HG02763 (cell line): ENCODE data around the gene ARHGAP10.

Experiments used
- ATAC-seq: cut with Tn5 transposase; IDR thresholded peaks from one replicate; pipeline ENCODE4 v1.9.1; 2021; ENCODE audit warnings: mild to moderate bottlenecking, moderate library complexity; ENCODE audit not compliant: unreplicated experiment

ARHGAP10 gene

GRCh38 chr4:147824316-147824715 is 92.4 kb downstream of the ARHGAP10 start:
- no peak for ATAC-seq

- ATAC-seq, result no peak
Observed at GRCh38 chr4:147824884-147825283, 93.0 kb downstream of the ARHGAP10 start.

DNA sequence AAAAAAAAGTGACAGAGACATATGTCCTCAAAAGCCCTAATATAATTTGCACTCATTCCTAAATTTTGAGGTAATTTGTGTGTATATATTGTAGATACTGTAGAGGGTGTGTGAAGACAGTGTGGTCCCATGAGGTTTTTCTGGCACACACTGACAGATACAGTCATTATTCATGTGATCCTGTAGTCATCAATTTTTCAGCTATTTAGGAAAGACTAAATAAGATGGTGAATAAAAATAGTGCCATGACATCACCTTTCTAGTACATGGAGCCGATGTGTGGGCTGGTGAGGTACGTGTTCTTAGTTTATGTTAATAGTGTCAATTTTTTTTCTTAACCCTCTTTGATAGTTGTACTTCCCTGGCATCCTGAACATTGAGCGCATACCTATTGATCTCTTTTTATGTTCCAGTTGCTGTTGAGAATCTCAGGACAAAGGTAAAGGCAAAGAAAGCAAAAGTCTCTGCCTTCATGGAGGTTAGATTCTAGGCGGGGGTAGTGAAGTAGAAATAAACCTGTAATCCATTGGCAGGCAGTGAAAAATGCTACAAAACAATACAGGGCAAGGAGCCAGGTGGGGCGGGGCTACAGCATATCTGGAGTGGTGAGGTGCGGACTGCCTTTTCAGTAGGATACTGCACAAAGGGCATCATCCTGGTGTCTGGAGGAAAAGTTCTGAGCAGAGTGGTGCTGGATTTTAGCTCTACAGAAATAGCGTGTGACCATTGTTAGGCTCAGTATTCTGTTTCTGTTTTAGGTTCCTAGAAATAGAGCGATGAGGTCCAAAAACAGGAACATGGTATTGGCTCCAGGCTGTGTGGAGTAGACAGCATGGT is 93.8 kb downstream of the ARHGAP10 start:
- no peak for ATAC-seq

DNA sequence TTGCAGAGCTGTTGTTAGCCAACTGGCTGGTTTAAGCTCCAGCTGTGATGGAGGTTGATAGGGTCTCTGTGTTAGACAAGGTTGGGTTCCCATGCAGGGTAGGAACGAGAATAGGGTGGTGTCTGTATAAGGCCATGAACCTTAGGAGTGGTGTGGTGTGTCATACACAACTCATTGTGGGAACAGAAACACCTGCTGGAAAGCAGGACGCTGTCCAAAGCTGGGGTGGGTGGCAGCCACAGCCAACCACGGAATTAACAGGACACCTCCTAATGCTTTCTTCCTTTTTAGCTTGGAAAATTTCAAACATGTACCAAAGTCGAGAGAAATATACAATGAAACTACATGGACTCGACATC is 94.4 kb downstream of the ARHGAP10 start:
- no peak for ATAC-seq

- no peak for ATAC-seq
Observed at GRCh38 chr4:147828331-147828905, 96.5 kb downstream of the ARHGAP10 start.

GRCh38 chr4:147829401-147830101 is 97.7 kb downstream of the ARHGAP10 start:
- ATAC-seq, result no peak

GRCh38 chr4:147830102-147830463 is 98.2 kb downstream of the ARHGAP10 start:
- ATAC-seq, result no peak

DNA sequence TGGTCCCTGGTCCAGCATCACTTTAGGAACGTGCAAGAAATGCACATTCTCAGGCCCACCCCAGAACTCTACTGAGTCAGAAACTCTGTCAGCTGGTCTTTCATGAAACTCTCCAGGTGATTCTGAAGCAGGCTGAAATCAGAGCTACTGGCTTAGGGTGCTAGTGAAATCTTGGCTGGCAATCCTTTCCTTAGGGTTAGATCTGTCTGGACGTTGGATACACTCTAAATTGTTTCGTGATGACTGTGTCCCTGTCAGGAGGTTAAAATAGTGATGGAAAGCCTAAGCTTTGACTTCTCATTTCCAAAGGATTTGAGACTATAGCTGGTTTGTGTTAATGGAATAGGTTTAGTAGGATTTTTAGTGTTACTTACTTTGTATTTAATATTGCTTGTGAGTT is 99.1 kb downstream of the ARHGAP10 start:
- no peak for ATAC-seq

DNA sequence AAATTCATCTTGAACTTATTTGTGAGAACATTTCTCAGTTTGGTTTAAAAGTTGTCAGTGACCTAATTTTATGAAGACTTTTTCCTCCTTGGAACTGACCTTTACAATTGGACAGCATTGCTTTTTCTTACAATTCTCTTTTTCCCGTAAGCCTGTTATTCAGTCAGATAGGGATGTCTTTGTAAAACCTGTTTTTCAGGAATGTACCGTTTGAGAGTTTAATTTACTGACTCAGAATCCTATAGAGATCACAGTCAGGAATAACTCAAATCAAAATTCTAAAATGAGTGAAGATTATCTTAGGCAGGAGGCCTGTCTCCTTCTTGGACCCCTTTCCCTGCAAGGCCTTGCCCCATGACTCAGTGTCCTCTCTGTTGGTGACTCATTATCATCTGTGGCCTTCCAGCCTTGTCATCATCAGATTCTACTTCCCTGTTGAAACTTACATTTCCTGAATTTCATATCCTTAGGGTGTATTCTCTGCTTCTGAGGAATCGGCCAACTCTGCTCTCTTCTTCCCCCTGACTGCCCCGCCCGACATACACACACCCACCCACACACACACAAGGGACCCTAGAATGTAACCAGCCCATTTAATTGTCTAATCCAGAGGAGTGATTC is 99.8 kb downstream of the ARHGAP10 start:
- ATAC-seq, result no peak

- ATAC-seq, result no peak
Observed at GRCh38 chr4:147833254-147833653, 101.4 kb downstream of the ARHGAP10 start.

DNA sequence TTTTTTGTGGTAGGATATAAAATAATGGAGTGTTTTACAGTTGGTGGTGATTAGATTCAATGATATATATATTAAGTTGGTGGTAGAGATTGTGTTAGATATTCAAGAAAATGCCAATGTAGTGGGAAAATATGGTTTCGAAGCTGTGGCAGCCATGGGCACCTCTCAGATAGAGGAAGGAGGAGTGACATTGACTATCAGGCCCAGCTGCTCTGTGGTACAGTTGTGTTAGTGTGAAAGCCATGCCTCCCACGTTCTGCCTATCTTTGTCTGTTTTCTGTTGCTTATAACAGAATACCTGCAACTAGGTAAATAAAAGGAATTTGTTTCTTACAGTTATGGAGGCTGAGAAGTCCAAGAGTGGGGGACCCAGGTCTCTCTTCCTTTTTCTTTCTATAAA is 101.9 kb downstream of the ARHGAP10 start:
- no peak for ATAC-seq

DNA sequence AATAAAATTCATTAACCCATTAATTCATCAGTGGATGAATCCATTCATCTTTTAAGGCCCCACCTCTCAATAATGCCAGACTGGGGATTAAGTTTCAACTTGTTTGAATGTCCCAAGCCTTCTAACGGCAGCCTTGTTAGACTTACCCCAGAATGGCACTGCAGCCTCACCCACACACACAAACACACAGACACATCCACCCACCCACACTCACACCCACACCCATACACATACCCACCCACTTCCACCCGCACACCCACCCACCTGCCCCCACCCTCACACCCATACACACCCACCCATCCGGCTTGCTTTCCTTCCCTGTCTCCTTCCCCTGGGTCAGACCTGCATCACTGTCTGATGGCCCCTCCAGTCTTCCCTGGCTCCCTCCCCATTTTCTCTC is 102.6 kb downstream of the ARHGAP10 start:
- no peak for ATAC-seq

- no peak for ATAC-seq
Observed at GRCh38 chr4:147836807-147837206, 104.9 kb downstream of the ARHGAP10 start.

GRCh38 chr4:147837435-147837834 is 105.5 kb downstream of the ARHGAP10 start:
- ATAC-seq, result no peak

DNA sequence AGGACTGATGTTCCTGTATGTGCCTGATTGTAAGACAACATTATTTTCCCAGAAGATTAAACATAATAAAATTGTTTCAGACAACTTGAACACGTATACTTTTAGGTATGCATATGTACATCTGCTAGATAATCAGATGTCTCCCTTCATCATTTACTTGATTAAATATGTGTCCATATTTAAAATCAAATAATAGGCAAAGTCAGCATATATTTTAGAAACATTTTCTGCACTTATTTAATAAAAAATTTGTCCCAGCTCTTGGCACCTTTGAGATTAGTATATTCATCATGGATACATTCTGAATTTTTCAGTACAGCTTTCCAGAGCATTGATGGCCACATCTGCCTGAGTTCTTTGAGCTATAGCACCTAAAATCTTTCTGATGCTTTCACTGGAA is 106.0 kb downstream of the ARHGAP10 start:
- ATAC-seq, result no peak

DNA sequence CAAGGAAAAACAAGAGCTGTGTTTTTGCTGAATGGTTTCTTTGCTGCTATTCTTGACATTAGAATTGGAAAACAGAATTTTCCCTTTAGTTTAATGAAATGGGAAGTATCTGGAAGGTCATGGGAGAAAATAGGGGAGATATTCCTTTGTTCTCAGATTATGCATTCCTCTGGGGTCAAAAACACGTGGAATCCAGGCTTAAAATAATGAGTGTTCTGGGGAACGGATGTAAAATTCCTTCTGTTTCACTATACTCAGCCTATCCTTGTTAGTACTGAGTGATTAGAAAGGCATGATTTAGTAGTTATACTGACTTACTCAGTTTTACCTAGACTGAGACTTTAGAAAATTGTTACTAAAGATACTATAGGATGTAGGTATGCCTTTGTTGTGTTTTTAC is 107.3 kb downstream of the ARHGAP10 start:
- no peak for ATAC-seq

DNA sequence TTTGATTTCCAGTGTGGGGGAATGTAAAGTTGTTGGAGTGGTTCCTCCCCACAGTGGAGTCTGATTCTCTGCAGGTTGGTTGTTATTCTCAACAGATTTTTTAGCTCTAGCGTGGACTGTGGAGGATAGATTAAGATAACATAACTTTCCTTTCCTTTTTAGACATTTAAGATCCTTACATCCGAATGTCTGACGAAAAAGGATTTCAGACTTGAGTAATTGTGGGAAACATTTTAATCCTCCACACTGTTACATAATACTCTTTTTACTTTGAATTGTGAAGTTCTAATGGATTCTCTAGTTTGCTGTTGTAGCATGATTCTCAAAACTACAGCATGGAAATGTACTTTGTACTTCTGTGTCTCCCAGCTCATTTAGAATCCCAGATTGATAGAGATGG is 107.8 kb downstream of the ARHGAP10 start:
- no peak for ATAC-seq

GRCh38 chr4:147840838-147841738 is 109.2 kb downstream of the ARHGAP10 start:
- peak; percentile 50 for ATAC-seq

DNA sequence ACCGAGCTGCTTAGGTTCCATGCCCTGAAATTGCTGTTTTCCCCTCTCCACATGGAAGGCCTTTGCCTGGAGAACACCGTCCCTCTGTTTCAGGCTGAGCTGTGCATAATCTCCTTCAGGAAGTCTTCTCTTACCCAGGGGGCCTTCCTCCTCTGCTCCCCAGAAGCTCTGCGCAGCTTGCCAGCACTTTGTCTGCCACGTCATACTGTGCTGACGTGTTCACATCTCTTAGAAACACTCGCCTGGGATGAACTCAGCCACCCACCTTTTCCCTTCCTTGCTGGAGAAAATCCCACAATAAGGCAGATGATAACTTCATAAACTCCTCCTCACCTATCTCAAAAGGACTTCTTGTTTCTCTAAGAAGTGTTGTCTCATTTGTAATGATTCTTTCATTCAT is 110.7 kb downstream of the ARHGAP10 start:
- ATAC-seq, result no peak

- no peak for ATAC-seq
Observed at GRCh38 chr4:147843162-147843561, 111.3 kb downstream of the ARHGAP10 start.

- no peak for ATAC-seq
Observed at GRCh38 chr4:147844781-147845180, 112.9 kb downstream of the ARHGAP10 start.
